Cardiac muscle cell (in vitro differentiated cells and primary cell): ENCODE measurements around the gene ARX. TPM values are rescaled to one million over a fixed set of nuclear protein-coding genes. Genes with fewer than 3 reads are reported as not detected.

ENCODE experiments used
- DNase-seq, 2 donors: peaks; one replicate each; pipeline versions ENCODE4 v3.0.0 to v3.0.0-alpha.2; 2010 to 2017; ENCODE audit warnings: low read depth in 1 of 2, low spot score in 1 of 2
- H3K27ac ChIP-seq: fragments of 200-600 bp; sonication (generic); 2 replicates; pipeline ENCODE4 v1.5.1; 2016
- H3K27me3 ChIP-seq: fragments of 200-600 bp; sonication (generic); 2 replicates; pipeline ENCODE4 v1.6.0; 2016; ENCODE audit warnings: control low read depth
- H3K36me3 ChIP-seq: fragments of 200-600 bp; sonication (generic); 2 replicates; pipeline ENCODE4 v1.5.1; 2016; ENCODE audit warnings: control low read depth
- H3K4me1 ChIP-seq: fragments of 200-600 bp; sonication (generic); 2 replicates; pipeline ENCODE4 v1.8.1; 2017; ENCODE audit warnings: low read depth, mild to moderate bottlenecking, mixed run types
- H3K4me3 ChIP-seq: fragments of 200-600 bp; sonication (generic); 2 replicates; pipeline ENCODE4 v1.5.1; 2016; ENCODE audit warnings: mild to moderate bottlenecking
- H3K9me3 ChIP-seq: fragments of 200-600 bp; sonication (generic); 2 replicates; pipeline ENCODE4 v1.5.1; 2017; ENCODE audit warnings: low read depth, mild to moderate bottlenecking, control low read depth
- polyA plus RNA-seq: library from polyadenylated mRNA; unstranded; fragments of >200 nt; fragmentation: Nextera tagmentation; extraction: Ambion mirVana; gene quantifications from 2 replicates; pipeline ENCODE4 v1.2.1, GENCODE V29; 2016
- total RNA-seq: library from RNA; depleted of rRNA; stranded (reverse); fragments of >200 nt; gene quantifications from 2 replicates; pipeline ENCODE4 v1.2.3, GENCODE V29; 2016
- TF ChIP-seq, protein P1 (sequence below): IDR thresholded peaks from 2 replicates; pipeline ENCODE4 v1.5.1; 2012; ENCODE audit warnings: low read depth, mild to moderate bottlenecking, low read length

The ARX gene
- total RNA-seq (not detected in 2 replicates), polyA plus RNA-seq (0.07 TPM in 1 of 2 replicates, not detected in the other)

- Histone ChIP-seq H3K27ac (no peak within 1 kb of the TSS), H3K4me1 (peaks cover 12% of the 10 kb centered on the region), H3K27me3 (peaks cover 99% of the 10 kb centered on the region), H3K9me3 (no peaks in the 10 kb centered on the region), H3K4me3 (peak within 1 kb of the TSS; percentile 23), H3K36me3 (no peaks in the 10 kb centered on the region)
- TF ChIP-seq, protein P1, sequence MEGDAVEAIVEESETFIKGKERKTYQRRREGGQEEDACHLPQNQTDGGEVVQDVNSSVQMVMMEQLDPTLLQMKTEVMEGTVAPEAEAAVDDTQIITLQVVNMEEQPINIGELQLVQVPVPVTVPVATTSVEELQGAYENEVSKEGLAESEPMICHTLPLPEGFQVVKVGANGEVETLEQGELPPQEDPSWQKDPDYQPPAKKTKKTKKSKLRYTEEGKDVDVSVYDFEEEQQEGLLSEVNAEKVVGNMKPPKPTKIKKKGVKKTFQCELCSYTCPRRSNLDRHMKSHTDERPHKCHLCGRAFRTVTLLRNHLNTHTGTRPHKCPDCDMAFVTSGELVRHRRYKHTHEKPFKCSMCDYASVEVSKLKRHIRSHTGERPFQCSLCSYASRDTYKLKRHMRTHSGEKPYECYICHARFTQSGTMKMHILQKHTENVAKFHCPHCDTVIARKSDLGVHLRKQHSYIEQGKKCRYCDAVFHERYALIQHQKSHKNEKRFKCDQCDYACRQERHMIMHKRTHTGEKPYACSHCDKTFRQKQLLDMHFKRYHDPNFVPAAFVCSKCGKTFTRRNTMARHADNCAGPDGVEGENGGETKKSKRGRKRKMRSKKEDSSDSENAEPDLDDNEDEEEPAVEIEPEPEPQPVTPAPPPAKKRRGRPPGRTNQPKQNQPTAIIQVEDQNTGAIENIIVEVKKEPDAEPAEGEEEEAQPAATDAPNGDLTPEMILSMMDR, result no peak
- peak; percentile 65 to 96 for DNase-seq
Measured at GRCh38 chrX:25015486-25016360, at the start of gene ARX. ARX (minus strand) TSS chrX:25015965; CDS start chrX:25015737, 228 bp downstream.

DNA sequence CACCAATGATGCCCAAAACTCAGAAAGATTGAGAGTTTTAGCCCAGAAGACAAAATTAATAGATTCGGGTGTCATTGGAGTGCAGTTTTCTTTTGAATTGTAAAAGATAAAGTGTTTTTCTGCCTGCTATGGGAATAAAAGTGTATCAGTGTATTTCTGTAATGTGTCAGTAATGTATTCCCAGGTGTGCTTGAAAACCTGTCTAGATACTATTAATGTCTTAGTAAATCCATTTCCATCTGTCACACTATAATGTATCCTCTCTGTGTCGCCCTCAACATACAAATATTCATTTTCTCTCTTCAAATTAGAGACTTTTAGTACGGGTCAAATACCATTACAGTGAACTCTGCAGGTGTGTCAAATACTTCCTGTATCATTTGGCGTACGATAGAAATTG lies 43.5 kb upstream of the ARX start:
- TF ChIP-seq, protein P1, result no peak
- no peaks in the 10 kb centered on the region for H3K27me3 ChIP-seq
- DNase-seq, result no peak

DNA sequence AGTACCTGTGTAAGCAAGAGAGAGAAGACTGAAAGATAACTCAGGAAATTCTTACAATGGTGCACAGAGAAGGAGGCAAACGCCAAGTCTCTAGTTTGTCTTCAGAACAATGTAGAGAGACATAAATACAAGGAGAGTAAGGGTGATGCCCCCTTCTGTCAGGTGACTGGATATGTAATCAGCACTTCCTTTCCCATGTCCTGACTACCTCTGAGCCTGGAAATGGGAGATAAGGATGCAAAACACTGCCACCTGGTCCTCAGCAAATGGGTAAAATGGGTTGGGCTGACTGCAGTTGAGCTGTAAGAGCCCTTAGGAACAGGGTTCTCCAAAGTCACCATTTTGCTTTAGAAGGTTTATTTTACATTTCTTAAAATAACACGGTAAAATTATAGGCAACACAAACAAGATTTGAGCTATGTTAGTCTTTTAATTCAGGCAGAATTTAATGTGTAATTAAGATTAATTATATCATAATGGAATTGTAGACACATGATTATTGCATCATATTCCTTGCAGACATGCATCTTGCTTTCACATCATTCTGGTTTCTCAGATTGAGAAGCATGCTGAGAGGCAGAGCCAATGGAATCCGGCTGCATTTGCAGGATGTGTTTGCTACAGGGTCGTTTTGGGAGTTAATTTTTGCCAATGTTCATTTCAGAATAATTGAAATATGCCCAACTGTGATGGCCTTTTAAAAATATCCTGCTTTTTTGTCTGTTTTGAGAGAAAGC lies 37.2 kb upstream of the ARX start:
- DNase-seq, result no peak
- H3K4me3 ChIP-seq, result no peak overlapping the region
- H3K4me1 ChIP-seq, result no peaks in the 10 kb centered on the region
- TF ChIP-seq, protein P1, result no peak
- no peaks in the 10 kb centered on the region for H3K9me3 ChIP-seq
- H3K36me3 ChIP-seq, result no peaks in the 10 kb centered on the region
- no peak overlapping the region for H3K27ac ChIP-seq
- no peaks in the 10 kb centered on the region for H3K27me3 ChIP-seq

More for the DNA sequence above, 43.5 kb upstream of the ARX start:
- H3K4me3 ChIP-seq, result no peak overlapping the region
- H3K27ac ChIP-seq, result no peak overlapping the region
- no peaks in the 10 kb centered on the region for H3K4me1 ChIP-seq
- no peaks in the 10 kb centered on the region for H3K9me3 ChIP-seq
- no peaks in the 10 kb centered on the region for H3K36me3 ChIP-seq

DNA sequence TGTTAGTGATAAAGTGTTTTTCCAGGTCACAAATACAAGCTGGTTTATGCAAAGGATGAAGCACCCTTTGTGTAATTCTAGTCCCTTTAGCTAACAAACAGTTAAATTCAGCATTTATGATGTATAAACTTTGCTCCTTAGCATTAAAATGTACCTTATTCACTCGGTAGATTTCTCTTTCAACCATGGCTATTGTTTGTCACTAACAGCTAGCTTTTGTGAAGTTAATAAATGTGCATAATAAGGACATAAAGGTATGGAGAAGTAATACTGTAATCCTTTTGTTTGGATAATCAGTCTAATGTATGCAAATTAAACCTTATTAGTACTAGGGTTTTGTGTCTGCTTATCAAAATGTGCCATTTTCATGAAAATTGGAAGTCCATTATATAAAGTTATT lies 34.2 kb upstream of the ARX start:
- DNase-seq, result no peak
- no peaks in the 10 kb centered on the region for H3K36me3 ChIP-seq
- no peaks in the 10 kb centered on the region for H3K27me3 ChIP-seq
- H3K4me3 ChIP-seq, result no peak overlapping the region
- no peaks in the 10 kb centered on the region for H3K4me1 ChIP-seq
- no peaks in the 10 kb centered on the region for H3K9me3 ChIP-seq
- no peak overlapping the region for H3K27ac ChIP-seq
- TF ChIP-seq, protein P1, result no peak

DNA sequence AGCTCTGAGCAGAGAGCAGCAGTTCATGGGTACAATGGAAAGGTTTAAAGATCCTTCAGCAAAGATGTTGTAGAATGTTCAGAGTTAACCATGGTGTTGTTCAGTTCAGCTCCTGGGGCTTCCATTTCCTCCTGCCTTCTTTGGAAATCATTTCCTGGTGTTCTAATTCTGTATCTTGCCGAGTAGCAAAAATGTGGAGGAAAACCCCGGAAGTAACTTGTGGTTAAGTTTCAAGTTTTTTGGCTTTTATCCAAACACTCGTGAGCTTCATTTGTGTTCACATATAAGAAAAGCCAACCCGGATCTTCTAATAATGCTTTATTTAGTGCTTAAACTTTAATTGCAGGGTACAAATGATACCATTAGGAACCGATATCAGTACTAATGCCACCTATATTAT lies 33.6 kb upstream of the ARX start:
- TF ChIP-seq, protein P1, result no peak

More for the DNA sequence above, 33.6 kb upstream of the ARX start:
- H3K4me3 ChIP-seq, result no peak overlapping the region
- peak in 1 of 2 donors; percentile 75 for DNase-seq
- H3K36me3 ChIP-seq, result no peaks in the 10 kb centered on the region
- H3K27me3 ChIP-seq, result no peaks in the 10 kb centered on the region
- H3K4me1 ChIP-seq, result no peaks in the 10 kb centered on the region
- no peak overlapping the region for H3K27ac ChIP-seq
- no peaks in the 10 kb centered on the region for H3K9me3 ChIP-seq
